ENCODE measurements around the gene CCDC141.
A peak's percentile ranks its signal among the peaks of the same experiment; 100 is the strongest.

Gene CCDC141

GRCh38 chr2:178912416-178913048, 137.4 kb downstream of the CCDC141 start:
- DNase-seq (ENCODE audit: low read depth): peak; percentile 79

DNA sequence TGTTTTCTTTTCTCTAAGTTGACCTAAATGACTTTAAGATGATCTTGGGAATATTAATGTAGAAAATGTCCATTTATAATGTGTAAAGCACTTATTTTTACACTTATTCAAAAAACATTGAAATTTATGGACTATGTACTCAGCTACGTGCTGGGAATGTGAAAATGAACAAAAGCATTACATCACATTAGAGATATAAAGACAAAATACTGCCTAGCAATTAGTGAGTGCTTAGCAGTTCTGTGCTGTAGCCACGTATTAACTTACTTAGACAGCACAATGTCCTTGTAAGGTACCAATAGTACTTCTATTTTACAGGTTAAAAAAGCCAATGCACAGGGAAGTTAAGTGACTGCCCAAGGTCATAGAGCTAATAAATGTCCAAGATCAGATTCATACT, 138.9 kb downstream of the CCDC141 start:
- no peak for DNase-seq (ENCODE audit: low read depth)

- DNase-seq (ENCODE audit: low read depth): no peak
These were observed 139.9 kb downstream of the CCDC141 start for GRCh38 chr2:178910005-178910404.

DNA sequence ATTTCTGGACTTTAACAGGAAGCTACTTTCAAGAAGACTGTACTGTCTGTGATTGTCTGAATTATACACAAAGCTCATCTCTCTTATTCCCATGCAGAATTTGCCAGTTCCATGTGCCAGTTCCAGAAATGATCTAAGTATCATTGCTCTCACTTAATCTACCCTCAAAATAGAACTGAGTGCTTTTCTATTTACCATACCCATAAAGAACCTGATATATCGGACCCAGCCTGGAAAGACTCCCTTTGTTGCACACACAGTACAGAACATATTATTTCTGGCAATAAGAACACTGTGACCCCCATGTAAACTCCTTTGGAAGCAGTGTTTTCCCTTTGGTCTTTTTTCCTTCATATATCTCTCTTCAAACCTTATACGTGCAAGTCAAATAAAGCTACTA, 140.4 kb downstream of the CCDC141 start:
- no peak for DNase-seq (ENCODE audit: low read depth)

GRCh38 chr2:178908810-178909209, 141.1 kb downstream of the CCDC141 start:
- DNase-seq (ENCODE audit: low read depth): no peak

- DNase-seq (ENCODE audit: low read depth): no peak
These were observed 144.7 kb downstream of the CCDC141 start for GRCh38 chr2:178905261-178905660.

- DNase-seq (ENCODE audit: low read depth): peak; percentile 36
These were observed 150.3 kb downstream of the CCDC141 start for GRCh38 chr2:178899656-178900055.

GRCh38 chr2:178895872-178896271, 154.1 kb downstream of the CCDC141 start:
- peak; percentile 27 for DNase-seq (ENCODE audit: low read depth)

GRCh38 chr2:178895171-178895570, 154.8 kb downstream of the CCDC141 start:
- DNase-seq (ENCODE audit: low read depth): peak; percentile 15

DNA sequence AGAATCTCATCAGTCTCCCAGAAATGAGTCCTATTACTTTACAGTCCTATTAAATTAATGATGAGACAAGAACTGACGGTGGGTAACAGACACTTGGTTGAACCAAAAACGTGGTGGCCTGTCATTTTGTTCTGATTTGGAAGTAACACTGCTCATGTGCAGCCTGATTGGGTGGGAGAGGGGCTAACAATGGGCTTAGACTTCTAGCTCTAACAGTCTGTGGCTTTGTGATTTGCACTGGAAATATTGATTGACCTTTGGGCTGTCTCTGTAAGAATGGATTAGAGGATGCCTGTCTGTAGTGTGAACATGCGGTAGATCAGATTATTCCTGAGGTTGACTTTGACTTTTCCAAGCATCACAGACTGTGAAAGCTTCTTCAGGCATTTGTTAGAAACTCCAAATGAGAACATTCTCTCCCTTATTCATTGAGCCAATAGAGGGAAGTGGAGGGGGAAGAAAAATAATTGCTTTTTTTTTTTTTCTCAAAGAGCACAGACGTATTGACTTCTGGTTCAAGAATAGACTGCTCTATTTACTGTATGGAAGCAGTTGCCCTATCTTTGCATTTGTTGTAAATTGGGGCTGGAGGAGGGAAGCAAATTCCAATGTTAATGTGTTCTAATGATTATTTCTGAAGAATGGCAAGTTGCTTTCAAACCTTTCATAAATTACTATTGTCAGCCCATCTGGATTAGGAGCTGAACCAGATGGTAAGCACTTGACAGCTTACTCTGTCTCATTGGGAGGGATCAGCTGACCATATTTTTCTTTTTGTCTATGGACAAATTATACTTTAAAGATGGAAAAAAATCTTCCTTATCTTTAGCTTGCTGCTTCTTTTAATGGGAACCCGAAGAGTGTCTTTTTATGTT, 156.9 kb downstream of the CCDC141 start:
- no peak for DNase-seq (ENCODE audit: low read depth)

GRCh38 chr2:178891959-178892485, 157.9 kb downstream of the CCDC141 start:
- no peak for DNase-seq (ENCODE audit: low read depth)

DNA sequence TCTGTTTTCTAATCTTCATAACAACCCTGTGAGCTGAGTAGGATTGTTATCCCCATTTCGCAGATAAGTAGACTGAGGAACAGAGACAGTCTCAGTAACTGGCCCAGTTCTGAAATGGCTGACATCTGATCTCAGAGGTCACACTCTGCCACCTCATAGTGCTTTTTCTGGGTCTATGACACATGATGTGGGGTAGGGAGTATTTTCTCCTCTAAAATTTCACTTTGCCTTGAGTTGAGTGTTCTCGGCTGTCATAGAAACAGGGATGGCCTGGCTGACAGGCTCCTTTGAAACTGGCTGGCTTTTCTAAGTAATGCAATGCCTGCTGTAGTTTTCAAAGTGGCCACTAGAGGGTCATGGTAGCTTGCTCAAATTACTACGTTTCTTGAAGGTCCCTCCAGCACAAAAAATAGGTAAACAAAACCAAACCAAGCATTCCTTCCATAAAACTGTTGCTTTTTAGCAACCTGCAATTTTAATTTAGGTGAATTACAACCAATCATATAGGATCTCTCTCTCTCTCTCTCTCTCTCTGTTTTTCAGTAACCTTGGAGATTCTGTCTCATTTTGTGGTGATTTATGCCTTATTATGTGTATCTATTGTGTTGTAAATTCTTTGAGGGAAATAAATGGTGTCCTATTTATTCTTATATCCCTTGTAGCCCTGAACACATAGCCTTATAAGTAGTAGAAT, 158.5 kb downstream of the CCDC141 start:
- peak; percentile 84 for DNase-seq (ENCODE audit: low read depth)

GRCh38 chr2:178886006-178886405, 163.9 kb downstream of the CCDC141 start:
- DNase-seq (ENCODE audit: low read depth): no peak

- no peak for DNase-seq (ENCODE audit: low read depth)
These were observed 165.5 kb downstream of the CCDC141 start for GRCh38 chr2:178884440-178884839.

GRCh38 chr2:178882666-178883440, 167.1 kb downstream of the CCDC141 start:
- peak; percentile 85 for DNase-seq (ENCODE audit: low read depth)

DNA sequence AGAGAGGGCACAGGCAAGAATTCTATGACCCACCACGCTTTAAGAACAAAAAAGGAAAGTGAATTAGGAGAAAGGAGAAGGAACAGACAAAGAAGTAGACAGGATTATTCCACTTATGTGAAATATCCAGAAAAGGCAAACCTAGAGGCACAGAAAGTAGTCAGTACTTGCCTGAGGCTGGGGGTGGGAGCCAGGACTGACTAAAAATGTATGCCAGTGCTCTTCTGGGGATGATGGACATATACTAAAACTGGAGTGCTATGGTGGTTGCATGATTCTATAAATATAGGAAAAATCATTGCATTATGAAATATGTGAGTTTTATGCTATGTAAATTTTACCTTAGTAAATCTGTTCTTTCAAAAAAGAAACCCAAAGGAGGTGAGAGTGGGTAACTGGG, 168.9 kb downstream of the CCDC141 start:
- DNase-seq (ENCODE audit: low read depth): no peak

DNA sequence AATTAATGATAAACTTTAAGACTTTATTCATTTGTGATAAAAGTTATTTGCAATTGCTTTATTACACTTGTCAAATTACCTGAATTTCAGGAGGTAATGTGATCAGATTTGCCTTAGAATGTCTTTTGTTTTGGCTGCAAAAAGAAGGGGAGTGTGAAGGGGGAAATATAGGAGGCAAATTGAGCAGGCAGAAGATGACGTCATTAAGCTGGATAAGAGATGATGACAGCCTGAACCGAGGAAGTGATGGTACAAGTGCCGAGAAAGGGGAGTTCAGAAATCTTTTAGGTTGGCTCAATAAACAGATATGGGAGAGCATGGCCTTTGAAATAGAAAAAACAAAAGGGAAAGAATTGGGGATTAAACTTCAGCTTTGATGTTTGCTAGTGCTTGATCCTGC, 169.7 kb downstream of the CCDC141 start:
- no peak for DNase-seq (ENCODE audit: low read depth)

- DNase-seq (ENCODE audit: low read depth): no peak
These were observed 172.1 kb downstream of the CCDC141 start for GRCh38 chr2:178877874-178878273.

DNA sequence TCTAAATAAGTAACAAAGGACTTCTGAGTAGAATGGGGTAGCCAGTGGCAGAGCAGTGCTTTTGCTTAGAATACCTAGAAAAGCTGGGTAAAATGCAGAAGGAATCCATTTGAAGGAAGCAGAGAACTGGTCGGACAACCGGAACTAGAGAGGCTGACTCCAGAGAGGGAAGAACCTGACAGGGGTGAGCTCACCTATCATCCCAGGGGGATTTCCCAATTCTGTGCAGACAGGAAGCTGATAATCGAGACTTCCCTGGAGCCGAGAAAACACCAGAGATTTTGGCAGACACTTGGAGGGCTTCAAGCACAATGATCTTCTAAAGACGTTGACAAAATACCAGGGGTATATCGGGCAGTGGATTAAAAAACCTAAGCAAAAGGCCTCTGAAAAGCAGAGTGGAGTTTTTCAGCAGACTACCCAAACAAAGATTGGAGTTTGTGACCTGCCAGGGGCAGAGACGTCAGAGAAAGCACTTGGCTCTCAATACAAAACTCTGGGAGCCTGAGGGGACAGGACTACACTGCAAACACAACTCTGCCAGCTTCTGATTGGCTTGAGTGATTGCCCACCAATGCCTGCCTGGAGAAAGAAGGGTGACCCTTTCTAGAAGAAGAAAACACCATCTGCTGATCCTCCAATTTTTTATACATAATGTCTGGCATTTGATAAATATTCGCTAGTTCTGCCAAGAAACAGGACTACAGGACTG, 175.3 kb downstream of the CCDC141 start:
- no peak for DNase-seq (ENCODE audit: low read depth)

- peak; percentile 29 for DNase-seq (ENCODE audit: low read depth)
These were observed 176.0 kb downstream of the CCDC141 start for GRCh38 chr2:178873912-178874311.

- no peak for DNase-seq (ENCODE audit: low read depth)
These were observed 178.4 kb downstream of the CCDC141 start for GRCh38 chr2:178871536-178871935.
